Mesenchymal stem cell (in vitro differentiated cells and primary cell): ENCODE results near the gene SUMO2.
"Not testable (repeated sequence)": the region's sequence is repeated elsewhere in the genome, so short reads cannot be mapped to it uniquely, and the experiment has no call there.

Experiments
- DNase-seq: peaks from one replicate; pipeline ENCODE4 v3.0.0-alpha.2; 2013
- H2AFZ ChIP-seq: one replicate; pipeline ENCODE4 v1.6.1; 2013; ENCODE audit warnings: low read depth, mild to moderate bottlenecking, control low read depth, inconsistent platforms, low read length, moderate library complexity
- H2AK5ac ChIP-seq: 2 replicates; pipeline ENCODE4 v1.6.1; 2013; ENCODE audit warnings: low read length, moderate library complexity, mild to moderate bottlenecking, inconsistent platforms; ENCODE audit not compliant: severe bottlenecking
- H2BK120ac ChIP-seq: one replicate; pipeline ENCODE4 v1.6.1; 2013; ENCODE audit warnings: low read depth, mild to moderate bottlenecking, inconsistent platforms, low read length, moderate library complexity
- H2BK12ac ChIP-seq, 2 experiments: one replicate each; pipeline ENCODE4 v1.6.1; 2013; ENCODE audit warnings: inconsistent platforms in 2 of 2, low read length in 2 of 2, mild to moderate bottlenecking in 2 of 2, moderate library complexity in 2 of 2, control low read depth in 1 of 2
- H2BK15ac ChIP-seq: one replicate; pipeline ENCODE4 v1.6.1; 2013; ENCODE audit warnings: mild to moderate bottlenecking, low read depth, inconsistent platforms; ENCODE audit not compliant: poor library complexity, severe bottlenecking
- H2BK5ac ChIP-seq: 2 replicates; pipeline ENCODE4 v1.6.1; 2013; ENCODE audit warnings: low read depth, mild to moderate bottlenecking, low read length, control low read depth, inconsistent platforms; ENCODE audit not compliant: poor library complexity, severe bottlenecking
- H3K14ac ChIP-seq, 2 experiments: one replicate each; pipeline ENCODE4 v1.6.1; 2013; ENCODE audit warnings: inconsistent platforms in 2 of 2, low read length in 2 of 2, control low read depth in 1 of 2, mild to moderate bottlenecking in 1 of 2, moderate library complexity in 1 of 2
- H3K18ac ChIP-seq, 2 experiments: one replicate each; pipeline ENCODE4 v1.6.1; 2013; ENCODE audit warnings: inconsistent platforms in 2 of 2, low read length in 2 of 2, control low read depth in 1 of 2, low read depth in 1 of 2, mild to moderate bottlenecking in 1 of 2
- H3K23ac ChIP-seq, 2 experiments: one replicate each; pipeline ENCODE4 v1.6.1; 2013; ENCODE audit warnings: inconsistent platforms in 2 of 2, low read length in 2 of 2, mild to moderate bottlenecking in 2 of 2, moderate library complexity in 2 of 2, control low read depth in 1 of 2
- H3K27ac ChIP-seq: 2 replicates; pipeline ENCODE4 v1.5.1; 2013; ENCODE audit warnings: mild to moderate bottlenecking, moderate library complexity, low read length, control low read depth, inconsistent platforms; ENCODE audit not compliant: poor library complexity, severe bottlenecking
- H3K27me3 ChIP-seq, 2 experiments: 2 replicates each; pipeline versions ENCODE4 v1.6.1 to v1.7.0; 2013; ENCODE audit warnings: low read length in 2 of 2, mild to moderate bottlenecking in 2 of 2, moderate library complexity in 2 of 2, control low read depth in 1 of 2, inconsistent platforms in 1 of 2; ENCODE audit not compliant: control insufficient read depth in 1 of 2, insufficient read depth in 1 of 2
- H3K36me3 ChIP-seq, 2 experiments: 2 replicates each; pipeline versions ENCODE4 v1.6.1 to v1.7.0; 2013; ENCODE audit warnings: low read length in 2 of 2, control low read depth in 1 of 2, inconsistent platforms in 1 of 2, low read depth in 1 of 2, mild to moderate bottlenecking in 1 of 2; ENCODE audit not compliant: insufficient read depth in 2 of 2, control insufficient read depth in 1 of 2
- H3K4ac ChIP-seq, 2 experiments: one replicate each; pipeline ENCODE4 v1.6.1; 2013; ENCODE audit warnings: inconsistent platforms in 2 of 2, low read length in 2 of 2, mild to moderate bottlenecking in 2 of 2, moderate library complexity in 2 of 2, control low read depth in 1 of 2, low read depth in 1 of 2
- H3K4me1 ChIP-seq: 2 replicates; pipeline ENCODE4 v1.6.1; 2013; ENCODE audit warnings: low read depth, low read length, control low read depth; ENCODE audit not compliant: control insufficient read depth, insufficient read depth
- H3K4me2 ChIP-seq: 2 replicates; pipeline ENCODE4 v1.6.1; 2013; ENCODE audit warnings: low read length, mild to moderate bottlenecking, inconsistent platforms; ENCODE audit not compliant: poor library complexity, severe bottlenecking
- H3K4me3 ChIP-seq, 2 experiments: 2 replicates each; pipeline versions ENCODE4 v1.5.1 to v1.7.0; 2013; ENCODE audit warnings: low read length in 2 of 2, mild to moderate bottlenecking in 2 of 2, control low read depth in 1 of 2, low read depth in 1 of 2; ENCODE audit not compliant: insufficient read depth in 1 of 2
- H3K79me1 ChIP-seq: replicated peaks from 2 replicates; pipeline ENCODE4 v1.6.1; 2013; ENCODE audit warnings: mild to moderate bottlenecking, control low read depth, low read length, inconsistent platforms; ENCODE audit not compliant: poor library complexity, severe bottlenecking
- H3K9ac ChIP-seq: 2 replicates; pipeline ENCODE4 v1.7.0; 2013; ENCODE audit warnings: mild to moderate bottlenecking, low read length, moderate library complexity
- H3K9me3 ChIP-seq: 2 replicates; pipeline ENCODE4 v1.7.0; 2013; ENCODE audit warnings: mild to moderate bottlenecking, low read length; ENCODE audit not compliant: control insufficient read depth
- H4K8ac ChIP-seq: one replicate; pipeline ENCODE4 v1.6.1; 2013; ENCODE audit warnings: inconsistent platforms, mild to moderate bottlenecking, low read length, moderate library complexity
- H4K91ac ChIP-seq: one replicate; pipeline ENCODE4 v1.6.1; 2013; ENCODE audit warnings: mild to moderate bottlenecking, low read length, inconsistent platforms
- WGBS: methylation state at CpG from one replicate; pipeline ENCODE4 v1.1.7; 2013; ENCODE audit warnings: mixed read lengths; 5-methylcytosine and 5-hydroxymethylcytosine counted together

Gene SUMO2

GRCh38 chr17:75127936-75128335 lies 54.8 kb downstream of the SUMO2 start:
- DNase-seq, H2AFZ ChIP-seq, H3K27ac ChIP-seq, H3K14ac ChIP-seq, H3K4me3 ChIP-seq, H3K9ac ChIP-seq, H2BK15ac ChIP-seq, H2AK5ac ChIP-seq, H3K9me3 ChIP-seq, H2BK12ac ChIP-seq, H3K27me3 ChIP-seq, H4K8ac ChIP-seq, H2BK5ac ChIP-seq, H3K18ac ChIP-seq, H3K23ac ChIP-seq, H3K4me2 ChIP-seq, H4K91ac ChIP-seq, H2BK120ac ChIP-seq, H3K4ac ChIP-seq: not testable (repeated sequence)
- Histone ChIP-seq H3K4me1 (peaks cover 24% of the 10 kb centered on the region), H3K36me3 (peaks cover 18 to 39% of the 10 kb centered on the region in 2 experiments), H3K79me1 (peaks cover 24% of the 10 kb centered on the region)
- 98% methylated on average over 5 of the region's 5 CpGs for WGBS

- Histone ChIP-seq H3K36me3 (peaks cover 18 to 39% of the 10 kb centered on the region in 2 experiments), H3K4ac (no peak overlapping the region), H3K4me3 (no peak overlapping the region), H3K9me3 (no peaks in the 10 kb centered on the region), H3K27ac (no peak overlapping the region), H2AK5ac (no peak overlapping the region), H3K18ac (no peak overlapping the region), H3K9ac (no peak overlapping the region), H3K4me2 (no peak overlapping the region), H3K23ac (no peak overlapping the region), H4K8ac (no peak overlapping the region), H2BK5ac (no peak overlapping the region), H2BK120ac (no peak overlapping the region), H3K27me3 (no peaks in the 10 kb centered on the region), H3K14ac (no peak overlapping the region), H3K4me1 (peaks cover 24% of the 10 kb centered on the region), H3K79me1 (peaks cover 26% of the 10 kb centered on the region), H2BK15ac (no peak overlapping the region), H2BK12ac (no peak overlapping the region), H4K91ac (no peak overlapping the region), H2AFZ (no peak overlapping the region)
- WGBS: 93% methylated on average over 8 of the region's 8 CpGs
- no peak for DNase-seq
These were observed 55.8 kb downstream of the SUMO2 start for GRCh38 chr17:75126954-75127353.

GRCh38 chr17:75125984-75126383 lies 56.8 kb downstream of the SUMO2 start:
- Histone ChIP-seq H3K79me1 (peaks cover 24% of the 10 kb centered on the region), H2BK5ac (no peak overlapping the region), H3K4me3 (no peak overlapping the region), H3K4me2 (no peak overlapping the region), H2AFZ (no peak overlapping the region), H3K27ac (no peak overlapping the region), H3K14ac (no peak overlapping the region), H2BK12ac (no peak overlapping the region), H3K4ac (no peak overlapping the region), H4K8ac (no peak overlapping the region), H3K27me3 (no peaks in the 10 kb centered on the region), H3K18ac (no peak overlapping the region), H3K9ac (no peak overlapping the region), H2BK15ac (no peak overlapping the region), H3K23ac (no peak overlapping the region), H2AK5ac (no peak overlapping the region), H3K9me3 (no peaks in the 10 kb centered on the region), H3K4me1 (peaks cover 22% of the 10 kb centered on the region), H2BK120ac (no peak overlapping the region), H4K91ac (no peak overlapping the region), H3K36me3 (peaks cover 22 to 43% of the 10 kb centered on the region in 2 experiments)
- no peak for DNase-seq
- 77% methylated on average over 3 of the region's 3 CpGs for WGBS

DNA sequence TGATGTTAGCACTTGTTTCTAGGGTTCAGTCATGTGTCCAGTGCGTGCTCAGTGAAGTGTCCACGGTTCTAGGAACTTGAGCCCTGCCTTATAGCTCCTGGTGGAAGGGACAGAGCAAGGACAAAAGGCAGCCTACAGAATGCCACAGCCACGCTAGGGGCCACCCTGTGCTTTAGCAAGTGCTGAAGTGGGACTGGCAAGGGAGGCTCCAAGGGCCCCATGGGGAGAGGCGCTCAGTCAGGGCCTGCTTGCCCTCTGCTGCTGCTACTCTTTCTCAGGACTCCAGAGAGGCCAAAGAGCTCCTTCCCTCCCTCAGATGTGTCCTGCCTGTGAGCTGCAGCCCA lies 58.0 kb downstream of the SUMO2 start:
- 93% methylated on average over 4 of the region's 4 CpGs for WGBS
- no peak overlapping the region for H2BK5ac ChIP-seq
- no peak overlapping the region for H3K4me2 ChIP-seq
- H3K36me3 ChIP-seq: peaks cover 18 to 41% of the 10 kb centered on the region in 2 experiments
- peak overlapping the region; percentile 70 for H4K8ac ChIP-seq
- no peaks in the 10 kb centered on the region for H3K27me3 ChIP-seq
- H3K18ac ChIP-seq: peak overlapping the region in 1 of 2 experiments; percentile 7
- no peak overlapping the region for H4K91ac ChIP-seq
- peak overlapping the region in 1 of 2 experiments; percentile 23 for H3K23ac ChIP-seq
- no peak overlapping the region for H2BK12ac ChIP-seq
- H2BK120ac ChIP-seq: peak overlapping the region; percentile 51
- no peaks in the 10 kb centered on the region for H3K9me3 ChIP-seq
- H3K4me3 ChIP-seq: no peak overlapping the region
- H3K4me1 ChIP-seq: peaks cover 14% of the 10 kb centered on the region
- H3K14ac ChIP-seq: no peak overlapping the region
- H3K27ac ChIP-seq: no peak overlapping the region
- H2AK5ac ChIP-seq: peak overlapping the region; percentile 14
- no peak overlapping the region for H2BK15ac ChIP-seq
- H3K9ac ChIP-seq: no peak overlapping the region
- no peak for DNase-seq
- no peak overlapping the region for H2AFZ ChIP-seq
- peaks cover 23% of the 10 kb centered on the region for H3K79me1 ChIP-seq
- H3K4ac ChIP-seq: peak overlapping the region in 1 of 2 experiments; percentile 34
